HT1080 (cell line): ENCODE data around the gene TUBGCP3. TPM values are rescaled to one million over a fixed set of nuclear protein-coding genes. Genes with fewer than 3 reads are reported as not detected.

Experiments
- DNase-seq: peaks from one replicate; pipeline ENCODE4 v3.0.0-alpha.2; 2015; ENCODE audit warnings: low read depth
- total RNA-seq: library from RNA; depleted of rRNA; stranded (reverse); fragments of >200 nt; shearing (Covaris generic); gene quantifications from 2 replicates; pipeline ENCODE4 v1.2.3, GENCODE V29; 2014; rRNA removed

TUBGCP3 gene
- total RNA-seq, 1 experiment from 2014 or later: 29.7 TPM

DNA sequence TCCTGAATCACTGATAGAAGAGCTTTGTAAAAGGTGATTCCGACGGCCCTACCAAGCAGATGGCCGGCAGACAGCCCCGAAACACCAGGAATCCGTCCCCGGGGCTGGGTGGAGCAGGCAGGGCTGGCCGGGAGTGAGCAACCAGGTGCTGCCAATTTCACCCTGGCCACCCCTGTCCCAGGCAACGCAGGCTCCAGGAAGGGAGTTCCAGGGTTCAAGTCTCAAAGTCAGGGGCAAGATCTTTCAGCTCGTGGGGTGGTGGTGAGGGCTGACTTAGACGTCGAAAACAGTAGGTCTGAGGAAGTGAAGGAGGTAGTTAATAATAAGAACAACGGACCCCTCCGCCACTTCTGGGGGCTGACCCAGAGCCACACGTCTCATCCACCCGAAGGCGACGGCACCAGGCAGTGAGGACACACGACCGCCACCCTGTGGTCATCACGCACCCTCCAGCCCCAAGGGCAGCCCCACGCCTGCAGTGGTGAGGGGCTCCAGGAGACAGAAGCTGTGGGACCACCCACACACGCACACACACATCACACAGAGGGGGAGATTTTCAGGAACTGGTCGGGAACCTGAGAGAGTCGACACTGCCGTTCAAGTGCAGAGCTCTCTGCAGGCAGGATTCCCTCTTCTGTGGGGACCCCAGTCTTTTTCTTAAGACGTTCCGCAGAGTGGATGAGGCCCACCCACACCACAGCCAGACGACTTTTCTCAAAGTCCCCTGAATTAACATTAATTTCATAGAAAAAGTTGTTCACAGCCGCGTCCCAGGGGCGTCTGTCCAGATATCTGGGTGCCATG, 144.6 kb downstream of the TUBGCP3 start:
- no peak for DNase-seq

DNA sequence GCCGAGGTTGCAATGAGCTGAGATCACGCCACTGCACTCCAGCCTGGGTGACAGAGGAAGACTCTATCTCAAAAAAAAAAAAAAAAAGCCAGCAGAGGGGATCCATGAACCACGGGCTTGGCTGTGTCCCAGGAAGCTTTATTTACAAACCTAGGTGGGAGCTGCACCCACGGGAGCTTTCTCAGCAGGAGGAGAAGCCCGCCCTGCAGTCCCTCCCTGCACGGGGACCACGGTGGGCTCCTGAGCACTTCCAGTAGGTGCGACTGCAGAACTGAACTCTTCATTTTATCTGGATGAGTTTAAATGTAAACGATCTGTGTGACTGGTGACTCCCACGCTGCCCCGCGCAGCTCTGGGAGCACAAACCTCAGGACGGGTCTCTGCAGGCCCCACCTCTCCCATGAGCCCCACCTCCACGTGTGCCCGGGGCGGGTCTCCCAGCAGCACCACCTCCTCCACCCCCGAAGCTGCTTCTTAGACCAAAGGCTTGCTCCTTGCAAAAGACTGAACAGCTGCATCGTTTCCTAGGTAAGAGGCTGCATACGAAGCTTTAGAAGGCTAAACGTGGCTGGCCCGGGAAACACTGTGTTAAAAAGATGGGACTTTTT, 145.4 kb downstream of the TUBGCP3 start:
- no peak for DNase-seq

DNA sequence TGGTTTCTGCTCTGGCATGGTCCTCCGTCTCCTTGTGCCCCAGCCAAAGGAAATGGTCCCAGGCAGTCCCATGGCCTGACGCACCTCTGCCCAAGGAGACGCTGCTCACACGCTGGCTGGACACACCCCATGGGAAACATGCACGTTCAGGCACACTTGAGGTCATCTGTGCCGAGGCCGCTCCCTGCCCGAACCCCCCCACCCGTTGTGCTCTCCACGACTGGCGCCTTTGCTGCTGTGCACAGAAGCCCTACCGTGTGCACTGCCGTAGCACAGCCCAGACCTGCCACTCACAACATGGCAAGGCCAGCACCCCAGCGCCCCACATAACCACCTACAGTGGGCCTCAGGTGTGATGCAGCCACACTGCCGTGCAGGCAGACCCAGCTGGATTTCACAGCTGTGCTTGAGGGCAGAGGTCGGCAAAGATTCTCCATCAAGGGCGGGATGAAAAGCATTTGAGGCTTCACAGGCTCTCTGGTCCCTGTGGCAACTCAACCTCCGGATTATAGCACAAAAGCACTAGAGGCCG, 146.1 kb downstream of the TUBGCP3 start:
- DNase-seq: no peak

DNA sequence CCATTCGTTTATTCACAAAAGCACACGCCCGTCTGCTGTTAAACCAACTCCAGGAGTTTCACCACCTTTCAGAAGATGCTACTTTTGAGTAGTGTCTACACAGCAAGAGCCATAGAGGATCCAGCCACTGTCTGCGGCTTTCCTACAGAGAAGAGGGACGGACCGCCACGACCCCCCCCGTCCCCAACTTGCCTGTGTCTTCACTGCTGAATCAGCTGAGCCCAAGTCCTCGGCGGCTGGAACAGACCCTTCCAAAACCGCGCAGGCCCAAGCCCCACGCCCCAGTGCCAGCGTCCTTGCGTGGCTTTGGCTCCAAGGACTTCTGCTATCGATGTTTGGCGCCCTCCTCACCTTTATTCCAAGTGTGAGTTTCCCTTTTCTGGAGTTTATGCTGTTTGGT, 146.7 kb downstream of the TUBGCP3 start:
- no peak for DNase-seq

- no peak for DNase-seq
These were observed 149.4 kb downstream of the TUBGCP3 start for GRCh38 chr13:112438515-112438914.

GRCh38 chr13:112438094-112438493, 149.9 kb downstream of the TUBGCP3 start:
- DNase-seq: no peak

DNA sequence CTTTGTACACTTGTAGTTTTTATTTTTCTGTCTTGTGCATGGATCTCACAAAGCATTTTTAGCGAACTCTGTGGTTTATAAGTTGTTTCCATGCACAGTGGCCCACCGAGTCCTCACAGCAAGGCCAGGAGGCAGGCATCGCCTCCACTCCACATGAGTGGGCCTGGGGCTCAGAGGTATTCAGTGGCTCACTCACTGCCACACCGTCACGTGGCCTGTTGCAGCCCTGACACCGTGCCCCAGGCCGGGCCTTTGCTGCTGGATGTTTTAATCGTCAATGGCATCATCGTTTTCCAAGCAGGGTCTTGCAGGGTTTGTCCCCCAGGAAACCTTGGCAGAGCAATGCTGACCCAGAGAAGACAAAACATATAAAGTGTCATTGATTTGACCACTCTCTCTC, 152.0 kb downstream of the TUBGCP3 start:
- no peak for DNase-seq

Other genes with a start within 250 kb of the TUBGCP3 start
- not detected in 2 replicates for gene SPACA7, start 211.8 kb downstream of the TUBGCP3 start, total RNA-seq
- gene ATP11A, start 101.9 kb upstream of the TUBGCP3 start, total RNA-seq: 5.0 and 7.7 TPM in 2 replicates